NCI-H524 (cell line): ENCODE results near the gene YPEL1.
"Not testable (repeated sequence)": the region's sequence is repeated elsewhere in the genome, so short reads cannot be mapped to it uniquely, and the experiment has no call there.

ENCODE experiments used
- DNase-seq, 2 experiments: peaks; one replicate each; lab custom pipeline; 2025; lab: John Stamatoyannopoulos, UW

YPEL1 gene

GRCh38 chr22:21753374-21754111 is 17.9 kb upstream of the YPEL1 start:
- no peak for DNase-seq

GRCh38 chr22:21752276-21752675 is 16.7 kb upstream of the YPEL1 start:
- no peak for DNase-seq

- peak in 1 of 2 experiments; percentile 12 for DNase-seq
These were observed 10.4 kb upstream of the YPEL1 start for GRCh38 chr22:21745948-21746347.

- DNase-seq: not testable (repeated sequence)
These were observed 9.3 kb upstream of the YPEL1 start for GRCh38 chr22:21744917-21745316.

- DNase-seq: no peak
These were observed 6.2 kb upstream of the YPEL1 start for GRCh38 chr22:21741790-21742189.

GRCh38 chr22:21741059-21741458 is 5.5 kb upstream of the YPEL1 start:
- DNase-seq: no peak

- no peak for DNase-seq
These were observed 4.3 kb upstream of the YPEL1 start for GRCh38 chr22:21739828-21740377.

GRCh38 chr22:21738966-21739365 is 3.4 kb upstream of the YPEL1 start:
- DNase-seq: no peak

GRCh38 chr22:21738081-21738480 is 2.5 kb upstream of the YPEL1 start:
- no peak for DNase-seq

GRCh38 chr22:21736948-21737347 is 1.4 kb upstream of the YPEL1 start:
- DNase-seq: no peak

GRCh38 chr22:21736084-21736642 is 569 bp upstream of the YPEL1 start:
- no peak for DNase-seq

GRCh38 chr22:21734540-21735199 is 924 bp downstream of the YPEL1 start:
- DNase-seq: peak in 1 of 2 experiments; percentile 33

GRCh38 chr22:21731503-21731902 is 4.1 kb downstream of the YPEL1 start:
- no peak for DNase-seq

GRCh38 chr22:21730535-21731308 is 4.9 kb downstream of the YPEL1 start:
- no peak for DNase-seq

- not testable (repeated sequence) for DNase-seq
These were observed 6.4 kb downstream of the YPEL1 start for GRCh38 chr22:21729184-21729583.

- no peak for DNase-seq
These were observed 7.3 kb downstream of the YPEL1 start for GRCh38 chr22:21728270-21728669.

- DNase-seq: no peak
These were observed 7.8 kb downstream of the YPEL1 start for GRCh38 chr22:21727768-21728167.

GRCh38 chr22:21727159-21727558 is 8.4 kb downstream of the YPEL1 start:
- DNase-seq: no peak

- DNase-seq: peak; percentile 60 to 89
These were observed 8.9 kb downstream of the YPEL1 start for GRCh38 chr22:21726650-21727049.

- DNase-seq: no peak
These were observed 9.5 kb downstream of the YPEL1 start for GRCh38 chr22:21725956-21726649.

GRCh38 chr22:21724496-21724895 is 11.1 kb downstream of the YPEL1 start:
- DNase-seq: not testable (repeated sequence)
